H9 (cell line): ENCODE measurements around the gene ADAM8. TPM values are rescaled to one million over a fixed set of nuclear protein-coding genes. Genes with fewer than 3 reads are reported as not detected.
"Not testable (repeated sequence)": the region's sequence is repeated elsewhere in the genome, so short reads cannot be mapped to it uniquely, and the experiment has no call there.

Experiments
- DNase-seq: peaks from one replicate; pipeline ENCODE4 v3.0.0-alpha.2; 2017
- H2AFZ ChIP-seq: one replicate; pipeline ENCODE4 v1.6.1; 2013; ENCODE audit warnings: mild to moderate bottlenecking, low read length, control low read depth, moderate library complexity
- H2AK5ac ChIP-seq: 2 replicates; pipeline ENCODE4 v1.6.1; 2013; ENCODE audit warnings: low read length, control low read depth, mixed read lengths; ENCODE audit not compliant: insufficient read length
- H2BK120ac ChIP-seq: one replicate; pipeline ENCODE4 v1.6.1; 2013; ENCODE audit warnings: low read depth, mild to moderate bottlenecking, low read length, control low read depth, inconsistent platforms; ENCODE audit not compliant: poor library complexity, severe bottlenecking
- H2BK12ac ChIP-seq: 2 replicates; pipeline ENCODE4 v1.6.1; 2013; ENCODE audit warnings: low read length, control low read depth, mixed read lengths, low read depth; ENCODE audit not compliant: insufficient read length
- H2BK15ac ChIP-seq: 2 replicates; pipeline ENCODE4 v1.6.1; 2013; ENCODE audit warnings: low read depth, low read length, control low read depth
- H2BK20ac ChIP-seq: one replicate; pipeline ENCODE4 v1.6.1; 2013; ENCODE audit warnings: low read depth, mild to moderate bottlenecking, low read length, control low read depth, inconsistent platforms; ENCODE audit not compliant: poor library complexity, severe bottlenecking
- H2BK5ac ChIP-seq: 2 replicates; pipeline ENCODE4 v1.6.1; 2013; ENCODE audit warnings: low read length, control low read depth, mixed read lengths; ENCODE audit not compliant: insufficient read length
- H3K14ac ChIP-seq: 2 replicates; pipeline ENCODE4 v1.6.1; 2013; ENCODE audit warnings: low read length, control low read depth; ENCODE audit not compliant: insufficient read depth
- H3K18ac ChIP-seq: 2 replicates; pipeline ENCODE4 v1.6.1; 2013; ENCODE audit warnings: low read depth, mild to moderate bottlenecking, mixed read lengths, low read length, control low read depth; ENCODE audit not compliant: insufficient read length
- H3K23ac ChIP-seq: 2 replicates; pipeline ENCODE4 v1.6.1; 2013; ENCODE audit warnings: low read length, control low read depth, mixed read lengths, low read depth; ENCODE audit not compliant: insufficient read length
- H3K23me2 ChIP-seq: 2 replicates; pipeline ENCODE4 v1.6.1; 2013; ENCODE audit warnings: low read depth, mild to moderate bottlenecking, mixed read lengths, low read length, control low read depth; ENCODE audit not compliant: insufficient read length, poor library complexity, severe bottlenecking
- H3K27ac ChIP-seq: 2 replicates; pipeline ENCODE4 v1.5.1; 2013; ENCODE audit warnings: low read length, control low read depth, mixed read lengths, low read depth; ENCODE audit not compliant: insufficient read length
- H3K27me3 ChIP-seq: 2 replicates; pipeline ENCODE4 v1.6.1; 2013; ENCODE audit warnings: low read length, control low read depth, inconsistent platforms; ENCODE audit not compliant: insufficient read depth
- H3K4ac ChIP-seq: 2 replicates; pipeline ENCODE4 v1.6.1; 2013; ENCODE audit warnings: low read depth, mild to moderate bottlenecking, control low read depth, inconsistent platforms, low read length, moderate library complexity
- H3K4me1 ChIP-seq: 2 replicates; pipeline ENCODE4 v1.6.1; 2013; ENCODE audit warnings: low read length, control low read depth, inconsistent platforms; ENCODE audit not compliant: insufficient read depth
- H3K4me2 ChIP-seq: 2 replicates; pipeline ENCODE4 v1.6.1; 2013; ENCODE audit warnings: low read length, control low read depth, mixed read lengths; ENCODE audit not compliant: insufficient read length, insufficient read depth
- H3K56ac ChIP-seq: 2 replicates; pipeline ENCODE4 v1.6.1; 2013; ENCODE audit warnings: low read depth, mild to moderate bottlenecking, mixed read lengths, low read length, control low read depth; ENCODE audit not compliant: insufficient read length
- H3K79me1 ChIP-seq: 2 replicates; pipeline ENCODE4 v1.6.1; 2013; ENCODE audit warnings: low read depth, mild to moderate bottlenecking, moderate library complexity, low read length, control low read depth, inconsistent platforms; ENCODE audit not compliant: insufficient read depth, poor library complexity, severe bottlenecking
- H3K79me2 ChIP-seq: 2 replicates; pipeline ENCODE4 v1.6.1; 2013; ENCODE audit warnings: low read length, control low read depth, inconsistent platforms; ENCODE audit not compliant: insufficient read depth
- H3K9ac ChIP-seq: 2 replicates; pipeline ENCODE4 v1.6.1; 2013; ENCODE audit warnings: low read length, control low read depth, mixed read lengths; ENCODE audit not compliant: insufficient read length; ENCODE audit errors: extremely low read depth
- H3K9me3 ChIP-seq: one replicate; pipeline ENCODE4 v1.6.1; 2013; ENCODE audit warnings: low read depth, low read length, inconsistent platforms; ENCODE audit not compliant: control insufficient read depth
- H3T11ph ChIP-seq: one replicate; pipeline ENCODE4 v1.6.1; 2013; ENCODE audit warnings: mild to moderate bottlenecking, low read length, control low read depth, inconsistent platforms
- H4K20me1 ChIP-seq: one replicate; pipeline ENCODE4 v1.6.1; 2013; ENCODE audit not compliant: control insufficient read depth, insufficient read length, insufficient read depth
- H4K5ac ChIP-seq: 2 replicates; pipeline ENCODE4 v1.6.1; 2013; ENCODE audit warnings: low read depth, mild to moderate bottlenecking, mixed read lengths, low read length, control low read depth; ENCODE audit not compliant: insufficient read length
- H4K8ac ChIP-seq: replicated peaks from 2 replicates; pipeline ENCODE4 v1.6.1; 2013; ENCODE audit warnings: low read length, control low read depth, mixed read lengths, low read depth; ENCODE audit not compliant: insufficient read length
- H4K91ac ChIP-seq: 2 replicates; pipeline ENCODE4 v1.6.1; 2013; ENCODE audit warnings: low read depth, mild to moderate bottlenecking, moderate library complexity, mixed read lengths, low read length, control low read depth; ENCODE audit not compliant: insufficient read length
- H3K27ac Mint-ChIP-seq, 3 experiments: 2 replicates in 2 of 3; 3 replicates in 1 of 3; pipeline ENCODE4 v1.8.0; 2020 to 2021; ENCODE audit warnings: mixed read lengths in 3 of 3, mild to moderate bottlenecking in 1 of 3, moderate library complexity in 1 of 3
- H3K27me3 Mint-ChIP-seq: 2 replicates; pipeline ENCODE4 v1.8.0; 2021; ENCODE audit warnings: low read depth, mild to moderate bottlenecking, moderate library complexity, mixed read lengths
- H3K36me3 Mint-ChIP-seq, 3 experiments: 2 replicates in 2 of 3; 3 replicates in 1 of 3; pipeline ENCODE4 v1.8.0; 2020 to 2021; ENCODE audit warnings: low read depth in 3 of 3, mixed read lengths in 3 of 3; ENCODE audit not compliant: insufficient read depth in 1 of 3
- H3K4me1 Mint-ChIP-seq, 2 experiments: 2 replicates each; pipeline ENCODE4 v1.8.0; 2020; ENCODE audit warnings: mixed read lengths in 2 of 2
- H3K4me3 Mint-ChIP-seq, 2 experiments: 2 replicates in 1 of 2; 3 replicates in 1 of 2; pipeline ENCODE4 v1.8.0; 2020 to 2021; ENCODE audit warnings: mild to moderate bottlenecking in 2 of 2, mixed read lengths in 2 of 2, moderate library complexity in 1 of 2
- H3K9me3 Mint-ChIP-seq, 2 experiments: 2 replicates in 1 of 2; 3 replicates in 1 of 2; pipeline ENCODE4 v1.8.0; 2020; ENCODE audit warnings: mild to moderate bottlenecking in 2 of 2, mixed read lengths in 2 of 2, moderate library complexity in 1 of 2
- WGBS: extraction: QIAGEN DNeasy Blood & Tissue Kit; methylation state at CpG from one replicate; pipeline ENCODE4 v1.1.7; 2013; ENCODE audit warnings: missing lambda C conversion rate, low lambda C conversion rate, mixed read lengths; ENCODE audit not compliant: insufficient read length; ENCODE audit errors: extremely low coverage; 5-methylcytosine and 5-hydroxymethylcytosine counted together
- total RNA-seq: library from RNA; stranded (reverse); gene quantifications from 2 replicates; pipeline ENCODE4 v1.2.1, GENCODE V29; 2021
- TF ChIP-seq, protein P1 (sequence below): fragments of 200-600 bp; sonication (generic); conservative IDR thresholded peaks from 3 replicates; pipeline ENCODE4 v1.8.0; 2021; ENCODE audit warnings: antibody characterized with exemption, mild to moderate bottlenecking

The ADAM8 gene
- total RNA-seq, 1 experiment from 2014 or later = 5.4 TPM

DNA sequence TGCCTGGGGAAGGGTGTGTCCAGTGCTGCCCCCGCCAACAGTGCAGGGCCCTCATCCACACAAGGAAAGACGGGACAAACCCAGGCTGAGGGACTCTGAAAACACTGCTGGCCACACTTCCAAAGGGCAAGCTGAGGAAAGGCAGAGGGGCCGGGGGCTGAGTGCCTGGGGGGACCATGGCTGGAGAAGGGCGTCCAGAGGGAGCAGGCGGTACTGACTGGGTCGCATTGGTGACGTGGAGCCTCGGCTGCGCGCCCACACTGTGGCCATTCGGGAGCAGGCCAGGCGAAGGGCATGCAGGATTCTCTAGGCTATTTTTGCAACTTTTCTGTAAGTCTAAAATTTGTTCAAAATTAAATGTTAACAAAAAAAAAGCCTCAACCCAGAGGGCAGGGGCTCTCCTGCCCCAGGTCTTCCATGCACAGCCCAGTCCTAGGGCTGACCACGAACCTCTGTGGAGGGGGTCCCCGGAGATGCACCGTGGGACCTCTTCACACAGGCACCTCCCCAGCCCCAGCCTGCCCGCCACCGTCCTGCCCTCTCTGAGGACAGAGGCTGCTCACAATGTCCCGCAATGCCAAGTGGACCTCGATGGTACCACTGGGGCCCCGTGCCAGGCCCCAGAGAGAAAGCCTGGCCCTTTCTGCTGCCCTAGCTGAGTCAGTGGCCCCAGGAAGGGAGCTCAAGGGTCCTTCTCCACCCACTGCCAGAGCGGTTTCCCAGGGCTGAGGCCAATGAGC, 10.4 kb downstream of the ADAM8 start:
- peaks cover 6% of the 10 kb centered on the region for H3K23me2 ChIP-seq
- H2BK12ac ChIP-seq = no peak overlapping the region
- H2BK120ac ChIP-seq = no peak overlapping the region
- H3K79me2 ChIP-seq = no peaks in the 10 kb centered on the region
- no peak overlapping the region for H3K14ac ChIP-seq
- no peak overlapping the region for H4K91ac ChIP-seq
- H3K4ac ChIP-seq = no peak overlapping the region
- no peak overlapping the region for H2BK5ac ChIP-seq
- no peak overlapping the region for H3K23ac ChIP-seq
- H2BK20ac ChIP-seq = no peak overlapping the region
- H3K18ac ChIP-seq = no peak overlapping the region
- no peaks in the 10 kb centered on the region for H3K79me1 ChIP-seq
- no peak overlapping the region for H3K4me2 ChIP-seq
- DNase-seq = no peak
- peaks cover 3% of the 10 kb centered on the region for H4K20me1 ChIP-seq
- H3K36me3 Mint-ChIP-seq = no peaks in the 10 kb centered on the region
- no peak overlapping the region for H4K5ac ChIP-seq
- no peaks in the 10 kb centered on the region; the same call in 1 of the 2 replicates for H3K27me3 ChIP-seq
- peaks cover 0 to 10% of the 10 kb centered on the region in 2 experiments; a peak in 3 of 4 replicates for H3K4me1 Mint-ChIP-seq
- no peak overlapping the region for H3K56ac ChIP-seq
- H3K4me3 Mint-ChIP-seq = no peak overlapping the region
- H3K9ac ChIP-seq = no peak overlapping the region
- no peaks in the 10 kb centered on the region for H3K9me3 Mint-ChIP-seq
- H2AFZ ChIP-seq = no peak overlapping the region
- H3K27ac ChIP-seq = no peak overlapping the region
- no CpG with 5 or more reads among the region's 21 CpGs for WGBS
- no peaks in the 10 kb centered on the region for H3K9me3 ChIP-seq
- no peak overlapping the region for H2BK15ac ChIP-seq
- H3T11ph ChIP-seq = no peak overlapping the region
- H2AK5ac ChIP-seq = no peak overlapping the region
- H3K27me3 Mint-ChIP-seq = peaks cover 19% of the 10 kb centered on the region
- TF ChIP-seq, protein P1, sequence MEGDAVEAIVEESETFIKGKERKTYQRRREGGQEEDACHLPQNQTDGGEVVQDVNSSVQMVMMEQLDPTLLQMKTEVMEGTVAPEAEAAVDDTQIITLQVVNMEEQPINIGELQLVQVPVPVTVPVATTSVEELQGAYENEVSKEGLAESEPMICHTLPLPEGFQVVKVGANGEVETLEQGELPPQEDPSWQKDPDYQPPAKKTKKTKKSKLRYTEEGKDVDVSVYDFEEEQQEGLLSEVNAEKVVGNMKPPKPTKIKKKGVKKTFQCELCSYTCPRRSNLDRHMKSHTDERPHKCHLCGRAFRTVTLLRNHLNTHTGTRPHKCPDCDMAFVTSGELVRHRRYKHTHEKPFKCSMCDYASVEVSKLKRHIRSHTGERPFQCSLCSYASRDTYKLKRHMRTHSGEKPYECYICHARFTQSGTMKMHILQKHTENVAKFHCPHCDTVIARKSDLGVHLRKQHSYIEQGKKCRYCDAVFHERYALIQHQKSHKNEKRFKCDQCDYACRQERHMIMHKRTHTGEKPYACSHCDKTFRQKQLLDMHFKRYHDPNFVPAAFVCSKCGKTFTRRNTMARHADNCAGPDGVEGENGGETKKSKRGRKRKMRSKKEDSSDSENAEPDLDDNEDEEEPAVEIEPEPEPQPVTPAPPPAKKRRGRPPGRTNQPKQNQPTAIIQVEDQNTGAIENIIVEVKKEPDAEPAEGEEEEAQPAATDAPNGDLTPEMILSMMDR = no peak
- no peak overlapping the region for H3K27ac Mint-ChIP-seq
- no peaks in the 10 kb centered on the region for H3K4me1 ChIP-seq
- no peak overlapping the region for H4K8ac ChIP-seq

DNA sequence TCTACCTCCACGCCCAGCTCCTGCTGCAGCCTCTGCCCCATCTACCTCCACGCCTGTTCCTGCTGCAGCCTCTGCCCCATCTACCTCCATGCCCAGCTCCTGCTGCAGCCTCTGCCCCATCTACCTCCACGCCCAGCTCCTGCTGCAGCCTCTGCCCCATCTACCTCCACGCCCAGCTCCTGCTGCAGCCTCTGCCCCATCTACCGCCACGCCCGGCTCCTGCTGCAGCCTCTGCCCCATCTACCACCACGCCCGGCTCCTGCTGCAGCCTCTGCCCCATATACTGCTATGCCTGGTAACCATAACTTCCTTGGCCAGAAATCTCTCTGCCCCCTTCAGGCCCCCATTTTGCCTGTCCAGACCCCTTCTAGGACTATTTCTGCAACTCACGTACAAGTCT, 11.6 kb downstream of the ADAM8 start:
- not testable (repeated sequence) for H3K18ac ChIP-seq, H3K27me3 ChIP-seq, H3K14ac ChIP-seq, H3K4me3 Mint-ChIP-seq, H3K79me1 ChIP-seq, H2AK5ac ChIP-seq, H4K5ac ChIP-seq, H3K9me3 Mint-ChIP-seq, H3K56ac ChIP-seq, H2BK5ac ChIP-seq, H2AFZ ChIP-seq, H3K79me2 ChIP-seq, H3K9me3 ChIP-seq, H4K20me1 ChIP-seq, H3K36me3 Mint-ChIP-seq, H2BK15ac ChIP-seq, H3K4ac ChIP-seq, H3K23ac ChIP-seq, H4K8ac ChIP-seq, H3K4me2 ChIP-seq, H3K27ac ChIP-seq, H2BK120ac ChIP-seq, DNase-seq, H2BK20ac ChIP-seq, H3K27ac Mint-ChIP-seq, H3K23me2 ChIP-seq, H3K4me1 ChIP-seq, H3T11ph ChIP-seq, H2BK12ac ChIP-seq, H4K91ac ChIP-seq, H3K9ac ChIP-seq
- H3K4me1 Mint-ChIP-seq = peaks cover 3 to 16% of the 10 kb centered on the region in 2 experiments; a peak in 3 of 4 replicates
- peaks cover 19% of the 10 kb centered on the region for H3K27me3 Mint-ChIP-seq
- no CpG with 5 or more reads among the region's 10 CpGs for WGBS
